WI38 (cell line): ENCODE data around the gene ZC3H8.

Experiments used
- H3K4me3 ChIP-seq: 2 replicates; pipeline ENCODE4 v1.5.1; 2011; ENCODE audit warnings: low read depth, mild to moderate bottlenecking, control low read depth, low read length
- CTCF ChIP-seq: IDR thresholded peaks from 2 replicates; pipeline ENCODE4 v1.5.1; 2012; ENCODE audit warnings: low read depth, mild to moderate bottlenecking, control low read depth, low read length

The ZC3H8 gene

GRCh38 chr2:112243233-112243632 is 11.6 kb downstream of the ZC3H8 start:
- H3K4me3 ChIP-seq, result no peak overlapping the region
- TF ChIP-seq CTCF, result no peak

GRCh38 chr2:112242384-112242783 is 12.5 kb downstream of the ZC3H8 start:
- no peak for TF ChIP-seq CTCF
- H3K4me3 ChIP-seq, result no peak overlapping the region

- no peak overlapping the region for H3K4me3 ChIP-seq
- TF ChIP-seq CTCF, result no peak
These were observed 15.0 kb downstream of the ZC3H8 start for GRCh38 chr2:112239862-112240261.

GRCh38 chr2:112230371-112230770 is 24.5 kb downstream of the ZC3H8 start:
- no peak overlapping the region for H3K4me3 ChIP-seq
- TF ChIP-seq CTCF, result no peak

GRCh38 chr2:112229348-112229747 is 25.5 kb downstream of the ZC3H8 start:
- no peak for TF ChIP-seq CTCF
- H3K4me3 ChIP-seq, result no peak overlapping the region

- no peak for TF ChIP-seq CTCF
- H3K4me3 ChIP-seq, result no peak overlapping the region
These were observed 34.0 kb downstream of the ZC3H8 start for GRCh38 chr2:112220831-112221230.

GRCh38 chr2:112220186-112220585 is 34.7 kb downstream of the ZC3H8 start:
- no peak overlapping the region for H3K4me3 ChIP-seq
- TF ChIP-seq CTCF, result no peak
